ENCODE measurements around the gene PDSS2. TPM values are rescaled to one million over a fixed set of nuclear protein-coding genes. Genes with fewer than 3 reads are reported as not detected.

Gene PDSS2
- total and polyA plus RNA-seq, 2 of the 4 experiments (the other 2 are of a cell fraction), result 8.6 to 9.2 TPM

DNA sequence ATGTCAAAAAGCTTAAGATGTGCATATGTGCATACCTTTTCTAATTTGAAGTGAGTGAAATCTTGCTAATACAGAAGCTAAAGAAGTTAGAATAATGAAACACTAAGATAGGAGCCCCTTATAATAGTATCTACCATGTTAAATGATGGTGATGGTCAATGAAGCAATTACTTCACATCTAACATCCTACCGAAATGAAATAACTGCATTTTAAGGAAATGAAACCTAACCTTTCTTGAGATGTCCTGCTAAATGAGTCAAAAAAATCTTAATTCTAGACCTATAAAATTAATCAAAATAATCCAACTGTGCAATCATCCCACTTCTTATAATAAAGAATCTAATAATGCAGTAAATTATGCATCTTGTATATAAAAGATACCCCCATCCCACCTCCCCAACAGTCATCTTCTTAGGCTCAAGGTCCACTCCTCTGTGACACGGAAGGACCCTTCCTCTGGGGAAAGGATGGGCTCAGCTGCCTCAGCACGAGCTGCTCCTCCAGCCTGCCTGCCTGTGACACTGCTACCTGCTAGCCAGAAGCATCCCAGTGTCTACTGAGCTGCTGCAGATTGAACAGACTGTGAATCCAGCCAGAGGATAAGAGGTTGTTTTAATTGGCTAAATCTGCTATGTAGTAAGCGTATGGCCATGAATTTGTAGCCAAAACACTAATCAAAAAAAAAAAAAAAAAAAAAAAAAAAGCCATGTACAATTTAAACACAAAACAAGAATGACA, 214.5 kb downstream of the PDSS2 start (continued):
- no peak for TF ChIP-seq FOS (IDR thresholded peaks at IDR 0.05; ENCODE audit: low read depth, low read length)

DNA sequence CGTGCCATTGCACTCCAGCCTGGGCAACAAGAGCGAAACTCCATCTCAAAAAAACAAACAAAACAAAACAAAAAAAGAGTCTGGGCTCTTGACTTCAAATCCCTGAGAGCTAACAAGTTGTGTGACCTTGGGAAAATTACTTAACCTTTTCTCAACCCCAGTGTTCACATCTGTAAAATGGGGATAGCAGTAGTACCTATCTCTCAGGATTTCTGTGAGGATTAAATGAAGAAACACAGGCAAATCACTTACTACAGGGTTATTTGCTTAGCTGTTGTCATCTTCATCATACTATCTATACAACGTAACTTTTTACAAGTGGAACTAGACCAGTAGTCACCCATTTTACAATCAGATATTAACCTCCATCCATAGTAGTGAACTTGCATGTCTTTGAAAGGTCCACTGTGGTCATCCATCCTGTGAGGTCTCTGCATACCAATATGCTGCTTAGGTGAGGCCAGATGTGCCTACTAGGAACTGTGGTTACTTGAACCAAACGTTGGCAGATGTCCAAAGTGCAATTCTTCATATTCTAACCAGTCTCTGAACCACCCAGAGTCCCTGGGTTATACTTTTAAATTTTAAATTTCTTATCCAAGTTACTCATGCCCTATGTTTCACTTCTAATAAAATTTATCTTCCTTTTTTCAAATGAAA, 215.2 kb downstream of the PDSS2 start:
- ATAC-seq (ENCODE audit: low read depth) (no peak), DNase-seq (no peak)
- CTCF ChIA-PET, result no interaction called here
- BruUV-seq (replicated peaks), result no TSS peak
- no peak overlapping the region for H2BK20ac ChIP-seq (ENCODE audit: low read depth, low read length)
- H3K9me1 ChIP-seq (ENCODE audit: insufficient read depth, low read length), result no peaks in the 10 kb centered on the region
- no peak overlapping the region for H3K9ac ChIP-seq (ENCODE audit: low read depth, low read length)
- no peak overlapping the region for H2AK5ac ChIP-seq (ENCODE audit: low read depth, low read length)
- H3K79me1 ChIP-seq (ENCODE audit: low read depth in 1 of 2, low read length in 2 of 2), result no peaks in the 10 kb centered on the region
- H3K9me3 ChIP-seq (ENCODE audit: control insufficient read depth, insufficient read depth, low read length), result no peaks in the 10 kb centered on the region
- H4K8ac ChIP-seq (ENCODE audit: low read depth in 2 of 2, low read length in 2 of 2), result no peak overlapping the region
- dilution Hi-C loops (cut with HindIII; ENCODE audit: low sequenced_read_pairs, unreplicated experiment) (no loop called here), intact Hi-C loops (cut with micrococcal nuclease) (no loop called here), in situ Hi-C loops (cut with MboI; ENCODE audit: low sequenced_read_pairs) (no loop called here)
- no peak overlapping the region for H3K4ac ChIP-seq (ENCODE audit: low read depth, low read length)
- no peak overlapping the region for H3K56ac ChIP-seq (ENCODE audit: extremely low read depth, insufficient read depth, low read length)
- H3K27me3 ChIP-seq (ENCODE audit: control insufficient read depth, insufficient read depth, low read length), result no peaks in the 10 kb centered on the region
- H3K36me3 ChIP-seq (ENCODE audit: control insufficient read depth, insufficient read depth, low read length), result no peaks in the 10 kb centered on the region
- no CpG with 5 or more reads among the region's 4 CpGs for WGBS, 2 experiments (ENCODE audit: extremely low coverage in 2 of 2, insufficient read length in 1 of 2)
- H3K4me2 ChIP-seq (ENCODE audit: low read depth, low read length), result no peak overlapping the region
- H3K4me3 ChIP-seq (ENCODE audit: insufficient read depth, low read depth, low read length), result no peak overlapping the region
- POLR2A ChIA-PET (ENCODE audit: unreplicated experiment), result interaction anchor here (0.6 kb wide), 1 partner anchor 12 kb away, joined by 3 read pairs; no protein-coding TSS in a partner anchor
- H4K91ac ChIP-seq (ENCODE audit: insufficient read depth, low read depth, low read length), result no peak overlapping the region
- no peak overlapping the region for H3K14ac ChIP-seq (replicated peaks; ENCODE audit: low read depth, low read length)
- H2AK9ac ChIP-seq (replicated peaks; ENCODE audit: low read depth, low read length, poor library complexity), result no peak overlapping the region
- H3K23ac ChIP-seq (ENCODE audit: low read depth, low read length), result no peak overlapping the region
- H2BK15ac ChIP-seq (ENCODE audit: low read depth, low read length), result no peak overlapping the region
- H4K5ac ChIP-seq (ENCODE audit: low read depth, low read length), result no peak overlapping the region
- H3K27ac ChIP-seq (ENCODE audit: insufficient read depth, low read length), result no peak overlapping the region
- H2BK120ac ChIP-seq (ENCODE audit: low read depth, low read length), result no peak overlapping the region
- no peak overlapping the region for H3K18ac ChIP-seq (ENCODE audit: low read depth, low read length)
- no peak overlapping the region for H2BK5ac ChIP-seq (ENCODE audit: low read depth, low read length, poor library complexity, severe bottlenecking)
- TF ChIP-seq POLR2A (IDR thresholded peaks at IDR 0.05; ENCODE audit: low read depth, low read length), result no peak
- TF ChIP-seq, protein P1, sequence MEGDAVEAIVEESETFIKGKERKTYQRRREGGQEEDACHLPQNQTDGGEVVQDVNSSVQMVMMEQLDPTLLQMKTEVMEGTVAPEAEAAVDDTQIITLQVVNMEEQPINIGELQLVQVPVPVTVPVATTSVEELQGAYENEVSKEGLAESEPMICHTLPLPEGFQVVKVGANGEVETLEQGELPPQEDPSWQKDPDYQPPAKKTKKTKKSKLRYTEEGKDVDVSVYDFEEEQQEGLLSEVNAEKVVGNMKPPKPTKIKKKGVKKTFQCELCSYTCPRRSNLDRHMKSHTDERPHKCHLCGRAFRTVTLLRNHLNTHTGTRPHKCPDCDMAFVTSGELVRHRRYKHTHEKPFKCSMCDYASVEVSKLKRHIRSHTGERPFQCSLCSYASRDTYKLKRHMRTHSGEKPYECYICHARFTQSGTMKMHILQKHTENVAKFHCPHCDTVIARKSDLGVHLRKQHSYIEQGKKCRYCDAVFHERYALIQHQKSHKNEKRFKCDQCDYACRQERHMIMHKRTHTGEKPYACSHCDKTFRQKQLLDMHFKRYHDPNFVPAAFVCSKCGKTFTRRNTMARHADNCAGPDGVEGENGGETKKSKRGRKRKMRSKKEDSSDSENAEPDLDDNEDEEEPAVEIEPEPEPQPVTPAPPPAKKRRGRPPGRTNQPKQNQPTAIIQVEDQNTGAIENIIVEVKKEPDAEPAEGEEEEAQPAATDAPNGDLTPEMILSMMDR (conservative IDR thresholded peaks at IDR 0.05; ENCODE audit: low read depth, low read length), result no peak
- no peak for TF ChIP-seq FOS (IDR thresholded peaks at IDR 0.05; ENCODE audit: low read depth, low read length)
- TF ChIP-seq NFE2L2 (IDR thresholded peaks at IDR 0.05; ENCODE audit: low read depth, low read length), result no peak
- no peak for TF ChIP-seq RFX5 (IDR thresholded peaks at IDR 0.05; ENCODE audit: low read depth, low read length)
- TF ChIP-seq, protein P2, sequence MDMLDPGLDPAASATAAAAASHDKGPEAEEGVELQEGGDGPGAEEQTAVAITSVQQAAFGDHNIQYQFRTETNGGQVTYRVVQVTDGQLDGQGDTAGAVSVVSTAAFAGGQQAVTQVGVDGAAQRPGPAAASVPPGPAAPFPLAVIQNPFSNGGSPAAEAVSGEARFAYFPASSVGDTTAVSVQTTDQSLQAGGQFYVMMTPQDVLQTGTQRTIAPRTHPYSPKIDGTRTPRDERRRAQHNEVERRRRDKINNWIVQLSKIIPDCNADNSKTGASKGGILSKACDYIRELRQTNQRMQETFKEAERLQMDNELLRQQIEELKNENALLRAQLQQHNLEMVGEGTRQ (IDR thresholded peaks at IDR 0.05; ENCODE audit: low read depth, low read length), result no peak
- no peak overlapping the region for H2AFZ ChIP-seq (replicated peaks; ENCODE audit: low read length, poor library complexity)
- H4K20me1 ChIP-seq (ENCODE audit: insufficient read depth, low read length), result no peaks in the 10 kb centered on the region; the same call in 1 of the 2 replicates
- no peaks in the 10 kb centered on the region for H3K4me1 ChIP-seq (ENCODE audit: control insufficient read depth, insufficient read depth, low read length)

Data from IMR-90 (cell line).